Aorta (tissue), 5 donors: Measurements from ENCODE around the gene MYRFL. TPM values are rescaled to one million over a fixed set of nuclear protein-coding genes. Genes with fewer than 3 reads are reported as not detected.

Experiments
- ATAC-seq: fragments of 200-7000 bp; cut with Tn5 transposase; one replicate; pipeline ENCODE4 v1.9.1; 2022; ENCODE audit warnings: moderate library complexity; ENCODE audit not compliant: low FRiP score
- DNase-seq, 2 donors: peaks; one replicate each; pipeline ENCODE4 v3.0.0-alpha.2; 2020
- H3K27ac ChIP-seq, 2 donors: one replicate each; pipeline ENCODE4 v1.5.1; 2013; ENCODE audit warnings: low read length in 2 of 2, mild to moderate bottlenecking in 2 of 2, moderate library complexity in 2 of 2, control low read depth in 1 of 2, inconsistent platforms in 1 of 2, low read depth in 1 of 2
- H3K27me3 ChIP-seq, 2 donors: one replicate each; pipeline ENCODE4 v1.6.1; 2013; ENCODE audit warnings: control low read depth in 1 of 2, low read length in 1 of 2, mild to moderate bottlenecking in 1 of 2, moderate library complexity in 1 of 2; ENCODE audit not compliant: insufficient read depth in 2 of 2, control insufficient read depth in 1 of 2
- H3K36me3 ChIP-seq, 2 donors: one replicate each; pipeline ENCODE4 v1.6.1; 2013; ENCODE audit warnings: control low read depth in 1 of 2, low read length in 1 of 2, mild to moderate bottlenecking in 1 of 2; ENCODE audit not compliant: insufficient read depth in 2 of 2, control insufficient read depth in 1 of 2
- H3K4me1 ChIP-seq, 2 donors: one replicate each; pipeline ENCODE4 v1.6.1; 2013; ENCODE audit warnings: low read length in 2 of 2, control low read depth in 1 of 2, mild to moderate bottlenecking in 1 of 2, moderate library complexity in 1 of 2; ENCODE audit not compliant: insufficient read depth in 2 of 2, control insufficient read depth in 1 of 2
- H3K4me3 ChIP-seq, 2 donors: one replicate each; pipeline ENCODE4 v1.5.1; 2013; ENCODE audit warnings: low read length in 2 of 2, control low read depth in 1 of 2, mild to moderate bottlenecking in 1 of 2
- H3K9me3 ChIP-seq: one replicate; pipeline ENCODE4 v1.6.1; 2013; ENCODE audit warnings: mild to moderate bottlenecking, low read length; ENCODE audit not compliant: control insufficient read depth
- WGBS, 2 donors: extraction: QIAGEN DNeasy Blood & Tissue Kit; methylation state at CpG; one replicate each; pipeline ENCODE4 v1.1.7; 2013; 5-methylcytosine and 5-hydroxymethylcytosine counted together
- intact Hi-C, 2 donors: fragments of 100-400 bp; cut with DNase I; formaldehyde crosslinking; loops; one replicate each; pipeline versions ENCODE4 v1.14.2 to v1.15.0; 2022
- polyA plus RNA-seq, 2 donors: library from polyadenylated mRNA; stranded (reverse); fragments of 200-250 nt; gene quantifications; one replicate each; pipeline ENCODE4 v1.2.3, GENCODE V29; 2013
- total RNA-seq, 2 donors: library from RNA; stranded (reverse); fragmentation: NEBNext Ultra II Directional; extraction: Animal tissue kit (Norgen Biotek cat#: 25700); gene quantifications; one replicate each; pipeline ENCODE4 v1.2.1, GENCODE V29; 2021
- donor health status: healthy with polysubstance abuse.
- donor health status: Bipolar disorder and iron deficiency.
- donor health status: DM: no; HTN: no; CAD: no.
- donor health status: DM: no; HTN: no; CAD: no.
- donor health status: DM: yes; HTN: yes; CAD: no.

The MYRFL gene
- total and polyA plus RNA-seq, 4 donors: 0.36 to 3.1 (median 0.58) TPM

- 97% methylated on average over 13 of the region's 13 CpGs for WGBS, 2 donors
- ATAC-seq (no peak), DNase-seq (peak in 1 of 2 donors; percentile 62)
- no peak overlapping the region for H3K27ac ChIP-seq
- H3K4me3 ChIP-seq: no peak overlapping the region
- H3K36me3 ChIP-seq: no peaks in the 10 kb centered on the region
- no peaks in the 10 kb centered on the region for H3K9me3 ChIP-seq
- intact Hi-C loops: no loop called here
- H3K27me3 ChIP-seq: no peaks in the 10 kb centered on the region
- no peaks in the 10 kb centered on the region for H3K4me1 ChIP-seq
These were observed 11.0 kb downstream of the MYRFL start for GRCh38 chr12:69836015-69836414.

DNA sequence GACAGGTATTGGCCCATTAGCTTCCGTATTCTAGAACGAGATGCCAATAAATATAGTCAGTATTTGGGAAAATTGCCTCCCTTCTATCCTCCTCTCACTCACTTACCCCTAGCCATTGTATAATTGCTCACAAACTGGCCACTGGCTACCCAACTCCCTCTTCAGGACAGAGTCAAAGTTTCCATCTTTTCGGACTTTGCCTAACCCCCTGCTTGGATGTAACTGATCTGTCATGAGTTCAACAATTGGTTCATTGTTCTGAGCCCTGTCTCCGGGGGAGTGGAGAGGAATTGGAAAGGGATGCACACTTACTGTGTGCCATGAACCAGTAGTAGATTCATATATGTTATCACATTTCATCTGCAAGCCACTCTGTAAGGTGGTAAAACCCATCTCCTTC is 12.2 kb downstream of the MYRFL start:
- H3K4me3 ChIP-seq: no peak overlapping the region
- H3K27me3 ChIP-seq: no peaks in the 10 kb centered on the region
- 91 to 96% methylated on average over 4 of the region's 4 CpGs for WGBS, 2 donors
- no peak for ATAC-seq
- intact Hi-C loops: no loop called here
- no peaks in the 10 kb centered on the region for H3K9me3 ChIP-seq
- no peak overlapping the region for H3K27ac ChIP-seq
- H3K4me1 ChIP-seq: no peaks in the 10 kb centered on the region
- DNase-seq: no peak
- no peaks in the 10 kb centered on the region for H3K36me3 ChIP-seq

DNA sequence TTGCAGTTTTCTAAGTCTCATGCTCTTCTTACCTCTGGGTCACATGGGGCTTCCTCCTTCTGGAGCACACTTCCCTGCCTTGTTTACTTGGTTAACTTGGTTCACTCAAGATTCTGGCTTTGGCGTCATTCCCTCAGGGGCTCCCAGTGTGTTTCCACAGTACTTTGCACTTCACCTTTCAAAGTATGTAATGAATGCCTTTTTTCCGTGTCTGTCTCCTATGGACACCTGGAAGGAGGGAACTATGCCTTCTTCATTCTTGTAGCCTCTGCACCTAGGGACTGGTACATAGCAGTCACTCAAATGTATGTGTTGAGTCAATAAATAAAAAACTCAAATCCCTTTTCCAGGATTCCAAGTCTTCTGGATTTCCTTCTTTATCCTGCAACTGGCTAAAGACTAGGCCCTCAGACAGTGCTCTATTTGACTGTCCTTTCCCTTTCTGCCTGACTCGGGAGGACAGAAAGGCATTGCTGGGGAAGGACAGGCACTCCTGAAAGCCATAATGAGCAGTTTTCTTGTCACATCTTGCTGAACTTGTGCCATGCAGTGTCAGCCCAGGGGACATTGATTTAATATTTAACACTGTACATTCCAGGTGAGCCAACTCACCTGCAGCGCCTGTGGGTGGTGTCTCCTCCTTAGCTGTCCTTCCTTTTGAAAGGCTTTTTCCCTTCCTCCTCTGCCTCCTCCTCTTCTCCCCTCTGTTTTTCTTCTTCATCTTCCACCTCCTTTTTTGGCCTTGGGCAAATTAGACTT is 12.8 kb downstream of the MYRFL start:
- 95% methylated on average over 4 of the region's 4 CpGs for WGBS, 2 donors

DNA sequence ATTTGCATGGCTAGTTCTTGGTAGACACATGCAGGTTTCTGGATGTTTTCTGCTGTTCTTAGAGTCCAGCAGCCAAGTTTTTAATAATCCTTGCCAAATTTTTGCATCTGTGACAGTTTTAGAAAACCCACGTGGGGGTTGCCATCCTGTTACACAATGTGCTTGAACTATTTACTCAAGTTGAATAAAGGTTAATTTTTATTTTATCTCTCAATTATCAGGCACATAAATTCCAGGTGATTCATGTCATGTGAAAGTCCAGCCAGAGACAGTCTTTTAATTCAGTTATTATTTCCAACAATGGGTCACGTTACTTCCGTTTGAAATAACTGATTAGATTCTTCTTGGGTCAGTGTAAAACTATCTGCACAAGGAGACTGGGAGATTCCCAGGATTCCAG is 15.7 kb downstream of the MYRFL start:
- no peak for ATAC-seq
- Histone ChIP-seq H3K4me1 (no peaks in the 10 kb centered on the region), H3K9me3 (no peaks in the 10 kb centered on the region), H3K27me3 (no peaks in the 10 kb centered on the region), H3K36me3 (no peaks in the 10 kb centered on the region), H3K4me3 (no peak overlapping the region), H3K27ac (no peak overlapping the region)
- intact Hi-C loops: no loop called here
- DNase-seq: no peak
- 31 to 32% methylated on average over 3 of the region's 3 CpGs for WGBS, 2 donors

More for the DNA sequence above, 12.8 kb downstream of the MYRFL start:
- DNase-seq: no peak
- intact Hi-C loops: no loop called here
- Histone ChIP-seq H3K36me3 (no peaks in the 10 kb centered on the region), H3K9me3 (no peaks in the 10 kb centered on the region), H3K27me3 (no peaks in the 10 kb centered on the region), H3K4me1 (no peaks in the 10 kb centered on the region), H3K27ac (no peak overlapping the region), H3K4me3 (no peak overlapping the region)
- no peak for ATAC-seq

GRCh38 chr12:69843608-69844007 is 18.6 kb downstream of the MYRFL start:
- 83 to 86% methylated on average over 2 of the region's 2 CpGs for WGBS, 2 donors
- no peak for ATAC-seq
- Histone ChIP-seq H3K4me3 (no peak overlapping the region), H3K27me3 (no peaks in the 10 kb centered on the region), H3K9me3 (no peaks in the 10 kb centered on the region), H3K36me3 (no peaks in the 10 kb centered on the region), H3K4me1 (no peaks in the 10 kb centered on the region), H3K27ac (no peak overlapping the region)
- no peak for DNase-seq
- intact Hi-C loops: no loop called here

DNA sequence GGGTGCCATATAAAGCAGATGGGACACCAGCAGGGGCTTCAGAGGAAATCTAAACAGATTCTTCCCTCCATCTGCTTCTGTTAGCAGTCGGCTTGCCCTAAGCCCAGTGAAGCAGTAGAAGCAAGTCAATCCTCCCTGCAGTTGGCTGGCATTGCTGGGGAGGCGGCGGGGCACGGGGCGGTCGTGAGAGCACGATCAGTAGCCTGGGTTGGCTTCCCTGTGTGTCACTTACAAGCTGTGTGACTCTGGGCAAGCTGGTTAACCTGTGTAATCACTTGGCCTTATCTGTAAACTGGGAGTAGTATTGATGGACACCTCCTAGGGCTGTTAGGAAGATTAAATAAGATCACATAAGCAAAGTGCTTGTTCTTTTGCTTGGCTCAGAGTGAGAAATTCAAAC is 19.4 kb downstream of the MYRFL start:
- WGBS, 2 donors: 94 to 97% methylated on average over 7 of the region's 7 CpGs
- intact Hi-C loops: no loop called here
- no peaks in the 10 kb centered on the region for H3K4me1 ChIP-seq
- ATAC-seq (no peak), DNase-seq (no peak)
- H3K9me3 ChIP-seq: no peaks in the 10 kb centered on the region
- H3K4me3 ChIP-seq: no peak overlapping the region
- H3K27me3 ChIP-seq: no peaks in the 10 kb centered on the region
- no peak overlapping the region for H3K27ac ChIP-seq
- no peaks in the 10 kb centered on the region for H3K36me3 ChIP-seq

GRCh38 chr12:69844836-69845235 is 19.8 kb downstream of the MYRFL start:
- ATAC-seq: no peak
- intact Hi-C loops: no loop called here
- WGBS, 2 donors: 94 to 97% methylated on average over 4 of the region's 4 CpGs

DNA sequence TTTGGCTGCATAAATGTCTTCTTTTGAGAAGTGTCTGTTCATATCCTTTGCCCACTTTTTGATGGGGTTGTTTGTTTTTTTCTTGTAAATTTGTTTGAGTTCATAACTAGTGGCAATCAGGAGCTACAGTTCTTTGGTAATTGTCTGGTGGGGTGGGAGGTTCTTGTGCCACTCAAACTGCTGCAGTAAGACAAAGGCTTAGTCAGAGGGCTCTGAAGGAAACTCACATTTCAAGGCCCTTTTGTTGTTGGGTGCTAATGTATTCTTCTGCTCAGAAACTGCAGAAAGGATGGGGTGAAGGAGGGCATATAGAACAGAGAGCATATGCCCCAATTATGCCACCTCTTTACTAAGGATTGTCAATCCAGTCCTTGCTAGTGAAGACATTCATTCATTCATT is 21.9 kb downstream of the MYRFL start:
- Histone ChIP-seq H3K27ac (no peak overlapping the region), H3K4me1 (no peaks in the 10 kb centered on the region), H3K27me3 (no peaks in the 10 kb centered on the region), H3K4me3 (no peak overlapping the region), H3K36me3 (no peaks in the 10 kb centered on the region), H3K9me3 (no peaks in the 10 kb centered on the region)
- intact Hi-C loops: no loop called here
- no peak for ATAC-seq
- no peak for DNase-seq

More at GRCh38 chr12:69844836-69845235, 19.8 kb downstream of the MYRFL start:
- DNase-seq: no peak
- Histone ChIP-seq H3K36me3 (no peaks in the 10 kb centered on the region), H3K4me3 (no peak overlapping the region), H3K27ac (no peak overlapping the region), H3K9me3 (no peaks in the 10 kb centered on the region), H3K27me3 (no peaks in the 10 kb centered on the region), H3K4me1 (no peaks in the 10 kb centered on the region)

- no peak for ATAC-seq
- intact Hi-C loops: no loop called here
- H3K27me3 ChIP-seq: no peaks in the 10 kb centered on the region
- H3K9me3 ChIP-seq: no peaks in the 10 kb centered on the region
- 78% methylated on average over 2 of the region's 2 CpGs for WGBS, 2 donors
- no peak for DNase-seq
- no peaks in the 10 kb centered on the region for H3K36me3 ChIP-seq
- no peak overlapping the region for H3K4me3 ChIP-seq
- H3K4me1 ChIP-seq: no peaks in the 10 kb centered on the region
- H3K27ac ChIP-seq: no peak overlapping the region
These were observed 26.9 kb downstream of the MYRFL start for GRCh38 chr12:69851976-69852375.
